Measurements from ENCODE around the gene CCDC88A. TPM values are rescaled to one million over a fixed set of nuclear protein-coding genes. Genes with fewer than 3 reads are reported as not detected.
"Not testable (repeated sequence)": the region's sequence is repeated elsewhere in the genome, so short reads cannot be mapped to it uniquely, and the experiment has no call there.

CCDC88A gene
- total RNA-seq, 1 experiment from 2014 or later: 60.8 TPM

GRCh38 chr2:55252832-55253231, 166.8 kb downstream of the CCDC88A start:
- peaks cover 78% of the 10 kb centered on the region for H3K36me3 Mint-ChIP-seq (ENCODE audit: insufficient read depth, unreplicated experiment)
- no TSS peak for BruUV-seq (replicated peaks)
- H3K27ac Mint-ChIP-seq (ENCODE audit: low read depth, unreplicated experiment): no peak overlapping the region
- ChIA-PET CTCF (interaction anchor here (1.6 kb wide), 1 partner anchor 179 kb away, joined by 4 read pairs; no protein-coding TSS in a partner anchor), POLR2A (interaction anchor here (0.7 to 2.8 kb wide), 4 partner anchors 13 to 349 kb away, joined by 3 to 8 read pairs (median 4); partner anchors contain the start of gene MTIF2)
- H3K27me3 Mint-ChIP-seq (ENCODE audit: insufficient read depth, unreplicated experiment): no peaks in the 10 kb centered on the region
- no peaks in the 10 kb centered on the region for H3K4me1 Mint-ChIP-seq (ENCODE audit: insufficient read depth, unreplicated experiment)
- no peak overlapping the region for H3K4me3 Mint-ChIP-seq (ENCODE audit: unreplicated experiment)
- no peaks in the 10 kb centered on the region for H3K9me3 Mint-ChIP-seq (ENCODE audit: unreplicated experiment)
- DNase-seq (ENCODE audit: unreplicated experiment): no peak
- TF ChIP-seq CTCF (IDR thresholded peaks at IDR 0.05; ENCODE audit: unreplicated experiment): no peak
- intact Hi-C loops (cut with micrococcal nuclease): no loop called here

GRCh38 chr2:55247025-55247424, 172.6 kb downstream of the CCDC88A start:
- H3K27ac Mint-ChIP-seq (ENCODE audit: low read depth, unreplicated experiment): no peak overlapping the region
- ChIA-PET CTCF (interaction anchor here (0.6 kb wide), 1 partner anchor 205 kb away, joined by 3 read pairs; no protein-coding TSS in a partner anchor), POLR2A (interaction anchor here (0.8 to 0.9 kb wide), 2 partner anchors 14 to 173 kb away, joined by 3 read pairs; partner anchors contain the start of genes CLHC1 and RPS27A)
- TF ChIP-seq CTCF (IDR thresholded peaks at IDR 0.05; ENCODE audit: unreplicated experiment): no peak
- H3K36me3 Mint-ChIP-seq (ENCODE audit: insufficient read depth, unreplicated experiment): peaks cover 78% of the 10 kb centered on the region
- no peaks in the 10 kb centered on the region for H3K9me3 Mint-ChIP-seq (ENCODE audit: unreplicated experiment)
- BruUV-seq (replicated peaks): no TSS peak
- no peak for DNase-seq (ENCODE audit: unreplicated experiment)
- no peaks in the 10 kb centered on the region for H3K4me1 Mint-ChIP-seq (ENCODE audit: insufficient read depth, unreplicated experiment)
- no peak overlapping the region for H3K4me3 Mint-ChIP-seq (ENCODE audit: unreplicated experiment)
- no peaks in the 10 kb centered on the region for H3K27me3 Mint-ChIP-seq (ENCODE audit: insufficient read depth, unreplicated experiment)
- intact Hi-C loops (cut with micrococcal nuclease): no loop called here

- no peak for TF ChIP-seq CTCF (IDR thresholded peaks at IDR 0.05; ENCODE audit: unreplicated experiment)
- intact Hi-C loops (cut with micrococcal nuclease): no loop called here
- no TSS peak for BruUV-seq (replicated peaks)
- Mint-ChIP-seq H3K4me1 (ENCODE audit: insufficient read depth, unreplicated experiment) (no peaks in the 10 kb centered on the region), H3K27me3 (ENCODE audit: insufficient read depth, unreplicated experiment) (no peaks in the 10 kb centered on the region), H3K36me3 (ENCODE audit: insufficient read depth, unreplicated experiment) (peaks cover 81% of the 10 kb centered on the region), H3K4me3 (ENCODE audit: unreplicated experiment) (no peak overlapping the region), H3K9me3 (ENCODE audit: unreplicated experiment) (no peaks in the 10 kb centered on the region), H3K27ac (ENCODE audit: low read depth, unreplicated experiment) (no peak overlapping the region)
- POLR2A ChIA-PET: no interaction called here
- DNase-seq (ENCODE audit: unreplicated experiment): no peak
- CTCF ChIA-PET: interaction anchor here (0.7 kb wide), 1 partner anchor 9 kb away, joined by 3 read pairs; no protein-coding TSS in a partner anchor
Observed at GRCh38 chr2:55245411-55245810, 174.2 kb downstream of the CCDC88A start.

- ChIA-PET POLR2A (interaction anchor here (1.0 to 2.5 kb wide), 2 partner anchors 10 to 13 kb away, joined by 3 to 9 read pairs; partner anchors contain the start of genes CLHC1 and RPS27A), CTCF (interaction anchor here (1.2 kb wide), 1 partner anchor 39 kb away, joined by 3 read pairs; no protein-coding TSS in a partner anchor)
- no peak for DNase-seq (ENCODE audit: unreplicated experiment)
- Mint-ChIP-seq H3K27ac (ENCODE audit: low read depth, unreplicated experiment) (no peak overlapping the region), H3K4me1 (ENCODE audit: insufficient read depth, unreplicated experiment) (no peaks in the 10 kb centered on the region), H3K9me3 (ENCODE audit: unreplicated experiment) (no peaks in the 10 kb centered on the region), H3K27me3 (ENCODE audit: insufficient read depth, unreplicated experiment) (no peaks in the 10 kb centered on the region), H3K4me3 (ENCODE audit: unreplicated experiment) (no peak overlapping the region), H3K36me3 (ENCODE audit: insufficient read depth, unreplicated experiment) (peaks cover 76% of the 10 kb centered on the region)
- no peak for TF ChIP-seq CTCF (IDR thresholded peaks at IDR 0.05; ENCODE audit: unreplicated experiment)
- no TSS peak for BruUV-seq (replicated peaks)
- intact Hi-C loops (cut with micrococcal nuclease): no loop called here
Observed at GRCh38 chr2:55242617-55243016, 177.0 kb downstream of the CCDC88A start.

GRCh38 chr2:55241582-55241981, 178.1 kb downstream of the CCDC88A start:
- POLR2A ChIA-PET: interaction anchor here (2.5 kb wide), 1 partner anchor 9 kb away, joined by 9 read pairs; the partner anchor contains the start of genes CLHC1 and RPS27A
- H3K4me1 Mint-ChIP-seq (ENCODE audit: insufficient read depth, unreplicated experiment); BruUV-seq (replicated peaks); H3K27me3 Mint-ChIP-seq (ENCODE audit: insufficient read depth, unreplicated experiment); H3K4me3 Mint-ChIP-seq (ENCODE audit: unreplicated experiment); H3K9me3 Mint-ChIP-seq (ENCODE audit: unreplicated experiment); DNase-seq (ENCODE audit: unreplicated experiment); intact Hi-C loops (cut with micrococcal nuclease); H3K27ac Mint-ChIP-seq (ENCODE audit: low read depth, unreplicated experiment): not testable (repeated sequence)
- peaks cover 79% of the 10 kb centered on the region for H3K36me3 Mint-ChIP-seq (ENCODE audit: insufficient read depth, unreplicated experiment)
- CTCF ChIA-PET: interaction anchor here (0.6 kb wide), 1 partner anchor 18 kb away, joined by 3 read pairs; no protein-coding TSS in a partner anchor

All from MCF 10A (cell line).